ENCODE data around the gene GRID1.
A peak's percentile ranks its signal among the peaks of the same experiment; 100 is the strongest.
"Not testable (repeated sequence)": the region's sequence is repeated elsewhere in the genome, so short reads cannot be mapped to it uniquely, and the experiment has no call there.

The GRID1 gene

GRCh38 chr10:86100581-86101061 is 266.0 kb downstream of the GRID1 start:
- peak; percentile 13 for DNase-seq

GRCh38 chr10:86099542-86100334 is 266.9 kb downstream of the GRID1 start:
- no peak for DNase-seq

GRCh38 chr10:86098187-86098881 is 268.3 kb downstream of the GRID1 start:
- DNase-seq = no peak

DNA sequence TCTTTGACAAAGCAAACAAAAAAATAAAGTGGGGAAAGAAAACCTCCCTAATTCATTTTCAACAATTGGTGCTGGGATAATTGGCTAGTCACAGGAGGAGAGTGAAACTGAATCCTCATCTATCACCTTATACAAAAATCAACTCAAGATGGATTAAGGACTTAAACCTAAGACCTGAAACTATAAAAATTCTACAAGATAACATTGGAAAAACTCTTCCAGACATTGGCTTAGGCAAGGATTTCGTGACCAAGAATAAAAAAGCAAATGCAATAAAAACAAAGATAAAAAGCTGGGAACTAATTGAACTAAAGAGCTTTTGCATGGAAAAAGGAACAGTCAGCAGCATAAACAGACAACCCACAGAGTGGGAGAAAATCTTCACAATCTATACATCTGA is 271.5 kb downstream of the GRID1 start:
- DNase-seq = not testable (repeated sequence)

- not testable (repeated sequence) for DNase-seq
These were observed 274.3 kb downstream of the GRID1 start for GRCh38 chr10:86092311-86092710.

- DNase-seq = no peak
These were observed 275.4 kb downstream of the GRID1 start for GRCh38 chr10:86091216-86091615.

GRCh38 chr10:86090807-86091206 is 275.8 kb downstream of the GRID1 start:
- DNase-seq = no peak

DNA sequence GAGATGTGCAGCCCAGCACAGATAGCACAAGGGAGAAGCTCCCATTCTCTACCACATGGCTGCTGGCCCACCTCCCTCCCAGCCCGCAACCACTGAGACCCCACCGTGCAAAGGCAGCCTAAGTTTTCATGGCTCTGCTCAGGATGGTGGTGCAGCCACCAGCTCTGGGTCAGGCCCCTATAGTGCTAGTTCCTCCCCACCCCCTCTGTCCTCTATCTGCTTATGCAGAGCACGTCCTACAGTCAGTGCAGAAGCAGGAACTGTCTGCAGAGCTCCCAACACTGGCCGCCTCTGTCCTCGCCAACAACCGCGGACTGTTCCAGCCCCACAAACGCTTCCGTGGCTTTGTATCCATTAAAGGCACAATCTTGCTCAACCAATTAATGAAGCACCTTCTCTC is 278.9 kb downstream of the GRID1 start:
- DNase-seq = no peak

DNA sequence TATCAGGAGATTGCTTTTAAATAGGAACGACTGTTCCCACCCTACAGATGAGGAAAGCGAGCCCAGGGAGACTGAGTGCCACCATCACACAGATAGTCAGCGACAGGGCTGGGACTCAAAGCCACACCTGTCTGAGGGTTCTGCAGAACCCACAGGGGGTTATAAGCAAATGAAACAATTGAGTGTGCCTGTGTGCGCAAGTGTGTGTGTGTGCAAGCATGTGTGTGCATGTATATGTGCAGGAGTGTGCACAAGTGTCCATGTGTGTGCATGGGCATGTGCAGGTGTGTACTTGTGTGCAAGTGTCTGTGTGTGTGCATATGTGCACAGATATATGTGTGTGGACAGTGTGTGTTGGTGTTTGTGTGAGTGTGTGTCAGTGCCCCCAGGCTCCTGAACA is 280.2 kb downstream of the GRID1 start:
- DNase-seq = no peak

- DNase-seq = no peak
These were observed 280.9 kb downstream of the GRID1 start for GRCh38 chr10:86085686-86086085.

GRCh38 chr10:86085136-86085535 is 281.5 kb downstream of the GRID1 start:
- no peak for DNase-seq

DNA sequence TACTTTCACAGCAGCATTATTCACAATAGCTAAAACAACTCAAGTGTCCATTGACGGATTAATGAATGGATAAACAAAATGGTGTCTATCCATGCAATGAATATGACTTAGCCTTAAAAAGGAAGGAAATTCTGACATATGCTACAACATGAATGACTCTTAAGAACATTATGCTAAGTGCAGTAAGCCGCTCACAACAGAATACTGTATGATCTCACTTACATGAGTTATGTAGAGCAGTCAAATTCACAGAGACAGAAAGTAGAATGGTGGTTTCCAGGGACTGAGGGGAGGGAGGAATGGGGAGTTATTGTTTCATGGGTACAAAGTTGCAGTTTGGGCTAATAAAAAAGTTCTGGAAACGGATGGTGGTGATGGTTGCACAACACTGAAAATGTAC is 282.0 kb downstream of the GRID1 start:
- no peak for DNase-seq

DNA sequence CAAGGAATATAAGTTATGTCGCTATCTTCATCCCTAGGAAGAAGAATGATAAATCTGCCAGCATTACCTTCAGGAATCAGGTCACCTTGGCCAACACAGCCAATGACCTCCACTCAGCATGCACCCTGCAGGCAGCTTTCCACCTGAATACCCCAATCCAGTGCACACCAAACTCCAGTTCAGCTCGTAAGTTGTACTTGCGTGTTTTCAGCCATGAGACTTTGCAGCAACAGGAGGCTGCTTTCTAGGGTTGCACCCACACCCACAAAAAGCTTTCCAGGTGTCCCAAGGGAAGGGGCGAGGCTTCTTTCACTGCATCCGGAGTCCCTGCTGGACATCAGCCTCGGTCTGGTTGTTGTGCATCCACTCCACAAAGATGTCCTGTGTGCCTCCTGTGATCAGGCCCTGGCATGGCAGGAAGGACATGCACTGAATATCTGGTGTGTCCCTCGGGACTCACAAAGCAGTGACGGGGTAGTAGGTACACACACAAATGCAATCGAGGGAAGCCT is 282.9 kb downstream of the GRID1 start:
- no peak for DNase-seq

DNA sequence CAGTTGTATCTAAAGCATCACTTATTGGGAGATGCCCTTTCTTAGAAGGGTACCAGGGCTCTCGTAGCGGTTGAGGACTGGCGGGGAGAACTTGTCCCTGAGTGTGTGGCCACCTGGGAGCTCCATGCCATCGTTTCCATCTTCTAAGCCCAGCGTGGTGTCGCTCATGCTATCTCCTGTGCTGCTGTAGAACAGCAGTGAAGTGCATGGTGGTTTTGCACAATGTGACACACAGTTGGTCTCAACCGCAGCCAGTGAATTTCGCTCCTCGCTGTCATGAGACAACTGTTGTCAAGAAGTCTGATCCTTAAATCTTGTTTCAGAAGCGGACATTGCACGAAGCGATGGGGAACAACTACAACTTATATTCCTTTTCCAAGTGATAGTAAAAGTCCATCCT is 283.4 kb downstream of the GRID1 start:
- no peak for DNase-seq

DNA sequence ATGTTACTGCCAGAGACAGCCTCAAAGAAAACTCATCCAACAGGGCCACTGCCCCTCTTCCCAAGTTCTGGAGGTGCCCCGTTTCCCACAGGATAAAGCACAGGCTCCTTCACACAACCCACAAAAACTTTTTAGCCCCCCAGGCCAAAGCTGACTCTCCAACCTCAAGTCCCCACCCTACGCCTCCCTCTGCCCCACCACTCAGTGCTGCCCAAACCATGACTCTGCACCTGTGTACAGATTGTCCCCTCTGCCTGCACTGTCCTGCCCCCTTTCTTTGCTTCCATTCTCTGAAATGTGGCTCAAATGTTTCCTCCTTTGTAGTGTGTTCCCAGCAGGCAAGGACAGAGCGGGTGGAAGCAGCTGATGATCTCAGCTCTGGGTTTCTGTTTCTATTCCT is 284.0 kb downstream of the GRID1 start:
- DNase-seq = no peak

DNA sequence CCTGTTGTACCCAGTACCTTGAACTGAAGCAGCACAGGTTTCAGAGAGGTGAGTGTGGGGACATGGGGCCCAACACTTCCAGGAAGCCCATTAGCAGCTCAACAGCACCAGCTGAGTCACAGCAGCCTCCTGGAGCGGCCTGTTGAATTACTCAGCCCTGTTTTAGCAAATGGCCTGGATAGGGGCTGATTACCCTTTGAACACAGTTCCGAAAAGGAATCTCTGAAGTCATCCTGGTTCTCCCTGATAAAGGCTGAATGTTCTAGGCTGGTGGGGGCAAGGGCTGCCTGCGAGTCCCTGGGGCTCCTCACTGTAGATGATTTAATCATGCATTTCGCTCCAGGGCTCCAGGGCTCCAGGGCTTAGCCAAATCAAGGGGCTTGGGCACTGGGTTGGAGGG is 287.5 kb downstream of the GRID1 start:
- no peak for DNase-seq

DNA sequence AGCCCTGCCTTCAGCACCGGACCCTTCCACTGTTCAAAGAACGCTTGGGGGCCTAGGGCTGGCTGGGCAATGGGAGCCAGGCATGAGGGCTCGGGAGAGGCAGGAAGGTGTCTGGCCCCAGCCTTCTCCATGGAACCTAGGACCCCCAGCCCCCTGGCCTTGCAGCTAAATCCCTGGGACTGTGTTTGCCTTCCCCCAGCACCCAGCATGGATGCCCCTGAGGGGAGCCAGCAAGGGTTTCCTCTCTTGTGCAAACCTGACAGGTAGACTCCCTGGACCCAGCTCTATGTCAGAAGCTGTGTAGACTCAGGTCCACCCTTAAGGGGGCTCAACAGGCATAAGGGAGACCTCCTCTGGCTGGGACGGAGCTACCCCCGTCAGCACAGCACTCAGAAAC is 288.0 kb downstream of the GRID1 start:
- DNase-seq = no peak

- DNase-seq = no peak
These were observed 288.5 kb downstream of the GRID1 start for GRCh38 chr10:86077871-86078638.

- no peak for DNase-seq
These were observed 289.3 kb downstream of the GRID1 start for GRCh38 chr10:86077271-86077670.

- not testable (repeated sequence) for DNase-seq
These were observed 290.1 kb downstream of the GRID1 start for GRCh38 chr10:86076497-86076896.

GRCh38 chr10:86075512-86075911 is 291.1 kb downstream of the GRID1 start:
- DNase-seq = no peak

GRCh38 chr10:86074294-86074693 is 292.3 kb downstream of the GRID1 start:
- DNase-seq = no peak
